ENCODE measurements around the gene PHF1.

PHF1 gene

GRCh38 chr6:33433001-33433543 is 22.3 kb downstream of the PHF1 start:
- H3K4me3 ChIP-seq (ENCODE audit: low read length) = no peak overlapping the region
- no peak for DNase-seq (ENCODE audit: low read depth)
- TF ChIP-seq CTCF (conservative IDR thresholded peaks at IDR 0.05; ENCODE audit: low read length) = no peak

DNA sequence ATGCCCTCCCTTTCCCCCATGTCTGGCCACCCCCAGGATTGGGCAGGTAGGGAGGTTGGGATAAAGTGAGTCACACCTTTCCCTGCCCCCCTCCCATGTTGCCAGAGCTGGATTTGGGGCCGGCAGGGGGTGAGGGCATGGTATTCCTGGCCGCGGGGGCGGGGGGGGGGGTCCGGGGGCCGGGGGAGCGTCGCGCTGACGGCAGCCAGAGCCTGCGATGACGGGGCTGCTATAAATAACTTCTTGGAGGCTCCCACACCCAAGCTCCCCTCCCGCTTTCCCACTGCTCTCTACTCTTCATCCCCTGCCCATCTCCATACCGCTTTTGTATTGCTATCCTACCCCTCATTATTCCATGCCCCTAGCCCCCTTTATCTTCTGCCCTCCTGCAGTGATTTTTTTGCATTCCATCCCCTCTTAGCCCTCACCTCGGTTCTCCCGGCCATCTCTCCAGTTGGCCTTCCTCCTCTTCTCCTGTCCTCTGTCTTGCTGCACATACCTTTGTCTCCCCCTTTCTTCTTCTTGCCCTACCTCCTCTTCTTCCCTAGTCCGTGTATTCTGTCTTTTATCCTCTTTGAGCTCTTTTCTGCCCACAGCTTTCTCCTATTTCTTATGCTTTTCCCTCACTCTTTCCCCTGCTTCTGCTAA is 22.9 kb downstream of the PHF1 start:
- no peak for TF ChIP-seq CTCF (conservative IDR thresholded peaks at IDR 0.05; ENCODE audit: low read length)
- H3K4me3 ChIP-seq (ENCODE audit: low read length) = no peak overlapping the region
- no peak for DNase-seq (ENCODE audit: low read depth)

- no peak for TF ChIP-seq CTCF (conservative IDR thresholded peaks at IDR 0.05; ENCODE audit: low read length)
- no peak for DNase-seq (ENCODE audit: low read depth)
- no peak overlapping the region for H3K4me3 ChIP-seq (ENCODE audit: low read length)
These were observed 24.1 kb downstream of the PHF1 start for GRCh38 chr6:33434961-33435360.

- DNase-seq (ENCODE audit: low read depth) = no peak
- H3K4me3 ChIP-seq (ENCODE audit: low read length) = no peak overlapping the region
- TF ChIP-seq CTCF (conservative IDR thresholded peaks at IDR 0.05; ENCODE audit: low read length) = no peak
These were observed 26.9 kb downstream of the PHF1 start for GRCh38 chr6:33437666-33438065.

DNA sequence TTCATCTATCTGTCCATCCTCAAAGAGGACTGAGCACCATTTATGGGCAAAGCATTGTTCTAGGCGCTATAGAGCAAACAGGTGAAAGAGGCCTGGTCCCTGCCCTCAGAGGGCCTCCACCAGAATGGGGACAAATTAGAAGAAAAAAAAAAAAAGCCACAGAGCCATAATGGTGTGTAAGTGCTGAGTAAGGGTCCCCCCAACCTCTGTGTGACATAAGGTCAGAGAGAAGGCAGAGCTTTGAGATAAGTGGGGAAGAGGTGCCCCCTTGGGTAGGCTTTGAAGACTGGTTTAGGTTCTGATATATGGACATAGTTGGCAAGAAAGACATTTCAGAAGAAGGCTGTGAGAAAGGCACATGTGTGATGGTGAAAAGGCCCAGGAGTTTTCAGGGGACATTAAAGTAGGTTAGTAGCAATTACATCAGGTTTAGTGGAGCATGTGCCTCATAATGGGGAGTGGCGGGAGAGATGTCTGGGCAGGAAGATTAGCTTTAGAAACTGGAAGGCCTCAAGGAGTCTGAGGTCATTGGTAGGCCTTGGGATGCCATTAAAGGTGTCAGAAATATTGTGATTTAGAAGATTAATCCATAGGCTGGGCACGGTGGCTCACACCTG is 28.3 kb downstream of the PHF1 start:
- no peak for DNase-seq (ENCODE audit: low read depth)
- no peak for TF ChIP-seq CTCF (conservative IDR thresholded peaks at IDR 0.05; ENCODE audit: low read length)

GRCh38 chr6:33439956-33440648 is 29.3 kb downstream of the PHF1 start:
- H3K4me3 ChIP-seq (ENCODE audit: low read length) = no peak overlapping the region
- TF ChIP-seq CTCF (conservative IDR thresholded peaks at IDR 0.05; ENCODE audit: low read length) = no peak
- DNase-seq (ENCODE audit: low read depth) = no peak

More for the DNA sequence above, 28.3 kb downstream of the PHF1 start:
- no peak overlapping the region for H3K4me3 ChIP-seq (ENCODE audit: low read length)
